Activated CD8-positive, alpha-beta T cell treated with anti-CD3 and anti-CD28 coated beads, Interleukin-2, amount 10 ng/mL, durations not matched to agents 7 days and 5 days (primary cell): ENCODE data around the gene DNAJA4. TPM values are rescaled to one million over a fixed set of nuclear protein-coding genes. Genes with fewer than 3 reads are reported as not detected.

Experiments used
- ATAC-seq: fragments of 150-1000 bp; cut with Tn5 transposase; one replicate; pipeline ENCODE4 v1.10.0; 2021; ENCODE audit warnings: moderate library complexity
- CTCF ChIA-PET: fragments of 350-600 bp; sonication (Branson Sonifier 250); formaldehyde crosslinking; loops from one replicate; lab custom pipeline; 2021; ENCODE audit warnings: antibody characterized with exemption; lab: Charles Lee
- POLR2A ChIA-PET: fragments of 350-600 bp; sonication (Branson Sonifier 250); formaldehyde crosslinking; loops from one replicate; lab custom pipeline; 2021; ENCODE audit warnings: antibody characterized with exemption; lab: Charles Lee
- DNase-seq: peaks from one replicate; pipeline ENCODE4 v3.0.0-alpha.2; 2020
- H3K27ac Mint-ChIP-seq: one replicate; pipeline ENCODE4 v1.8.0; 2021; ENCODE audit warnings: mild to moderate bottlenecking, mixed read lengths
- H3K27me3 Mint-ChIP-seq: one replicate; pipeline ENCODE4 v1.8.0; 2021; ENCODE audit warnings: low read depth, mixed read lengths
- H3K36me3 Mint-ChIP-seq: one replicate; pipeline ENCODE4 v1.8.0; 2021; ENCODE audit warnings: low read depth, mixed read lengths
- H3K4me1 Mint-ChIP-seq: one replicate; pipeline ENCODE4 v1.8.0; 2021; ENCODE audit warnings: low read depth, mixed read lengths
- H3K4me3 Mint-ChIP-seq: one replicate; pipeline ENCODE4 v1.8.0; 2021; ENCODE audit warnings: mild to moderate bottlenecking, mixed read lengths
- H3K9me3 Mint-ChIP-seq: one replicate; pipeline ENCODE4 v1.8.0; 2022; ENCODE audit warnings: mixed read lengths; ENCODE audit not compliant: insufficient read depth
- total RNA-seq, 2 experiments: library from RNA; stranded (reverse); gene quantifications; one replicate each; pipeline ENCODE4 v1.2.3, GENCODE V29; 2021

The DNAJA4 gene
- total RNA-seq, 2 experiments from 2014 or later, result 29.7 TPM

DNA sequence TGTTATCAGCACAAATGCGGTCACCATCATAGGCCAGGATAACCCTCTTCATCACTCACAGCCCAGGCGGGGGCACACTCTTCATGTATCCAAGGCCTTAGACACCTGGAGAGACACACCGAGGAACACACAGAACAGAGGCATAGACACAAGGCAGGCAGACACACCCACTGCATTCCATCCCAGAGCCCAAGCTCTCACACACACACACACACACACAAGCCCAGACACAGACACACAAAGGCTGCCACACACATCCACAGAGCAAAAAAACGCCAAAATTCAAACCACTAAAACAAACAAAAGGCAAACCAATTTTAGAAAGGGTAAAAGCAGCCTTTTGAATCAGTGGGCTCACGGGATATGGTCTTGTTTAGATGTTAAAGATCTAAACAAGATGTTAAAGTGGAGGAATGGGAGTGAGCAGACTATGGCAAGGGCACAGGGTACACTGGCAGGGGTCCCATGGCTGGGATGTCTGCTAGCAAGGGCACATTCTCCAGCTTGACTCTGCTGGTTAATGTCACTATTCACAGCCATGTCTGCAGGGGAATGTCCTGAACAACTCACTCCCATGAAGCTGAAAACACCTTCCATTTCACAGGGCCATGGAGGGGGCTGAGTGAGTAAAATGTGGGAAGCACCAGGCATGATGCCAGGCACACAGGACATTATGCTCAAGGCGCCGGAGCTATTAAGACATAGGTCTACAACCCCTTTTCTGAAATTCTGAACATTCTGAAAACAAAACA lies 60.9 kb downstream of the DNAJA4 start:
- ChIA-PET POLR2A (interaction anchor here (0.6 kb wide), 1 partner anchor 114 kb away, joined by 3 read pairs; no protein-coding TSS in a partner anchor), CTCF (no interaction called here)
- H3K27me3 Mint-ChIP-seq, result peaks cover 3% of the 10 kb centered on the region
- H3K9me3 Mint-ChIP-seq, result no peaks in the 10 kb centered on the region
- no peak overlapping the region for H3K27ac Mint-ChIP-seq
- H3K36me3 Mint-ChIP-seq, result no peaks in the 10 kb centered on the region
- ATAC-seq (no peak), DNase-seq (no peak)
- H3K4me1 Mint-ChIP-seq, result no peaks in the 10 kb centered on the region
- no peak overlapping the region for H3K4me3 Mint-ChIP-seq

DNA sequence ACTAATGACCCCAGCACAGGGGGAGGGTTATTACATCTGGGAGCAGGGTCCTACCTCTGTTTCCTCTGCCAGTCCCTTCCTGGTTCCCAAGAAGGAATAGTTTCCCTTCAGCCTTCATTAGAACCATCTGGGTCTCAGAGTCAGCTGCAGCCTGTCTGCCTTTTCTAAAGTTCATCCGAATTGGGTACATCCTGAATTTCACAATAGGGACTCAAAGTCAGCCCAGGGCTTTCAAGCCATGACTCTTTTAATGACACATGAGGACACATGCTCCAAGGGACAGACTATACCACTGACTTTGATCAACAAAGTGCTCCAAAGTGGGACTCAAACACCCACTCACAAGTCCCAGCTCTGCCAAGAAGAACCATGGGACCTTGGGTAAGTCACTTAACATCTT lies 63.1 kb downstream of the DNAJA4 start:
- Mint-ChIP-seq H3K4me3 (no peak overlapping the region), H3K27me3 (peaks cover 3% of the 10 kb centered on the region), H3K4me1 (no peaks in the 10 kb centered on the region), H3K27ac (no peak overlapping the region), H3K9me3 (no peaks in the 10 kb centered on the region), H3K36me3 (no peaks in the 10 kb centered on the region)
- no peak for ATAC-seq
- DNase-seq, result no peak
- CTCF ChIA-PET, result no interaction called here
- POLR2A ChIA-PET, result interaction anchor here (0.5 kb wide), 1 partner anchor 225 kb away, joined by 3 read pairs; no protein-coding TSS in a partner anchor

DNA sequence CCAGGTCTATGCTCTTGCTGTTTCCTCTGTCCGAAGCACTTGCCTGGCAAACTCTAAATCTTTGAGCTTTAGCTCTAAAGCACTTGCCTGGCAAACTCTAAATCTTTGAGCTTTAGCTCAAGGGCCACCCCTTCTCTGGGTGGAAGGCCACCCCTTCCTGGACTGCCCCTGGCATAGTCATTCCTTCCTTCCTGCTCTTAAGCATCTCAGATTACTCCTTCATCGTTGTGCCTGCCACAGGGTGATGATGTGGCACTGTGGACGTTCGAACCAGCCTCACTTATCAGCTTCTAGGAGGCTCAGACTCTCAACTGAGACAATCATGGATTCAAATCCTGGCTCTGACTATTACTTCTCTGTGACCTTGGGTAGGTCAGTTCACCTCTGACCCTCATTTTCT lies 65.3 kb downstream of the DNAJA4 start:
- Mint-ChIP-seq H3K27me3 (peaks cover 7% of the 10 kb centered on the region), H3K4me3 (no peak overlapping the region), H3K36me3 (no peaks in the 10 kb centered on the region), H3K27ac (no peak overlapping the region), H3K9me3 (no peaks in the 10 kb centered on the region), H3K4me1 (no peaks in the 10 kb centered on the region)
- DNase-seq, result no peak
- ATAC-seq, result no peak
- ChIA-PET POLR2A (no interaction called here), CTCF (no interaction called here)

Other genes with a start within 250 kb of the DNAJA4 start
- 100 to 1,000 TPM; 109 to 119 TPM for gene TBC1D2B, start 186.9 kb upstream of the DNAJA4 start, total RNA-seq
- gene SH2D7, start 172.0 kb upstream of the DNAJA4 start, total RNA-seq, result under 1 TPM; 0.29 to 0.31 TPM
- 1 to 10 TPM; 1.4 to 2.2 TPM for gene CIB2, start 133.1 kb upstream of the DNAJA4 start, total RNA-seq
- gene IDH3A, start 115.2 kb upstream of the DNAJA4 start, total RNA-seq, result 10 to 100 TPM; 80.7 to 84.2 TPM
- gene ACSBG1, start 30.0 kb upstream of the DNAJA4 start, total RNA-seq, result under 1 TPM; 0.66 to 0.81 TPM
- gene SKIC8, start 35.0 kb downstream of the DNAJA4 start, total RNA-seq, result 10 to 100 TPM; 47.4 to 50.3 TPM
- gene CRABP1, start 75.8 kb downstream of the DNAJA4 start, total RNA-seq, result not detected
- 10 to 100 TPM; 52.5 to 62.4 TPM for gene IREB2, start 173.7 kb downstream of the DNAJA4 start, total RNA-seq
- gene HYKK, start 243.0 kb downstream of the DNAJA4 start, total RNA-seq, result 1 to 10 TPM; 1.1 to 1.5 TPM